HG03045 (cell line): Measurements from ENCODE around the gene NFIC.
"Not testable (repeated sequence)": the region's sequence is repeated elsewhere in the genome, so short reads cannot be mapped to it uniquely, and the experiment has no call there.

Experiments
- ATAC-seq: cut with Tn5 transposase; IDR thresholded peaks from one replicate; pipeline ENCODE4 v1.9.1; 2021; ENCODE audit warnings: mild to moderate bottlenecking, moderate library complexity; ENCODE audit not compliant: unreplicated experiment

Gene NFIC

DNA sequence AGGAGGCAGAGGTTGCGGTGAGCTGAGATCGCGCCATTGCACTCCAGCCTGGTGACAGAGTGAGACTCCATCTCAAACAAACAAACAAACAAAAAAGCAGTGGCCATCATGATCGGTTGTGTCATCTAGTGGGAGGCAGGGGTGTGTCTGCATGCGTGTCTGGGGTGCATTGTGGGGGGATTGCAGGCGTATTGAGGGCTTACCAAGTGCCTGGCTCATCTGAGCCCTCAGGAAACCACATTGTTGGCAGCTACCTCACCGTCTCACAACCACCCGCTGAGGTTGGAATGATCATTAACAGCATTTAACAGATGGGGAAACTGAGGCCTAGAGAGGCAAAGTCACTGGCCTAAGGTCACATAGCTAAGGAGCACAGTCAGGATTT lies 30.5 kb downstream of the NFIC start:
- no peak for ATAC-seq

DNA sequence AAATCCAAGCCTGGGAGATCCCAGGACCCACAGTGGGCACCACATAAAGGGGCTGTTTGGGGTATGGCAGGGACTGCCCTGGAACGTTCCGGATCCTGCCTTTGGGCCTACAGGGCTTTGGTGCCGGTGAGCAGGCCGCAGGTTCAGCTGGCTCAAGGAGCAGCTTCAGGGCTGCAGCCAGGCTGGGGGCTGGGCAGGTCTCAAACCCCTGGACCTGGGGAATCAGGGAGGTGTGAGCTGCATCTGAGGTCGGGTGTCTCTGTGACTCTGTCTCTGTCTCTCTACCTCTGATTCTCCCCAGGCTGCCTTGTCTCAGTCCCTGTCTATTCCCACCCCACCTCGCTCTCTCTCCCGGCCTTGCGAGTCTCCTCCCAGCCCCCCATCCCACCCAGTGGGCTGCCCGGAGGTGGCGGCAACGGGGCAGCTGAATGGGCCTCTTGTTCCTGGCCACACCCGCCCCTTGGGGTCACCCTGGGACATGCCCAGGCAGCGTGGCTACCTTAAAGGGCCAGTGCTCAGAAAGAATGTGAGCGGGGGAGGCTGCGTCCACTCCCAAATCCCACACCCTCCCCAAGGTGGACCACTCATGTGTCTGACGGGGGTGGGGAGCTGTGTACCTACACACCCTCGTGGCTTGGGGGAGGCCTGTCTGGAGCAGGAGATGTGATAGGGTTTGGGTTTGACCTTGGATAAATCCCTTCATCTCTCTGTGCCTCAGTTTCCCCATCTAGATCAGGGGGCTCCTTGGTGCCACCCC lies 31.1 kb downstream of the NFIC start:
- ATAC-seq, result no peak

DNA sequence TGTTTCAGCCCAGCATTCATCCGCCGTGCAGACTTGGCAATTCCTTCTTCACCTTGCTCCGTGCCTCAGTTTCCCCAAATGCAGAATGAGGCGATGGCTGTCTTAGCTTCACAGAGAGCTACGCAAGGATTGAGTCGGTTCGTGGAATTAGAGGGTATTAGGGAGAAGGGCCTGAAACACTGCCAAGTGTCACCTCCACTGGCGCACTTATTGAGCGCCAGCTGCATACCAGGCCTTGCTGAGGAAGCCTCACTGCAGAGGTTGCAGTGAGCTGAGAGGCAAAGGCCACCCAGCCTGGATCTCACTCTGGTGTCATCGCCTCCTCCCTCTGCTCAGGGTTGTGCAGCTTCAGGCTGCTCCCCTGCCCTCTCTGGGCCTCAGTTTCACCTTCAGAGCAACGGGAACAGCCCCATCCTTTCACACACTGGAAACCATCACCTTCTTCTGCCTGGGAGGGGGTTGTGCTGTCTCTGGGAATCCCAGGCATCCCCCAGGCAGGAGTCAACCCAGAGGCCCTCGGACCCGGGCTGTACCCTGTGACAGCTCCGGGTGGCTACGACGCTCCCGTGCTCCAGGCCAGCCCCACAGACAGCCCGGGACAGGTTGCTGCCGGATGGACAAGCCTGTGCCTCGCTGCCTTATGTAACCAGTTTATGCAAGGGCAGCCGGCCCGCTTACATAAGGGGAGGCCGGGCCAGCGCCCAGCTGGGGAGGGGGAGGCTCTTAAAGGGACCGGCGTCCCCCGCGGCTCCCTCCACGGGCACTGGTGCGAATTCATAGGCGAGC lies 31.9 kb downstream of the NFIC start:
- ATAC-seq, result no peak

DNA sequence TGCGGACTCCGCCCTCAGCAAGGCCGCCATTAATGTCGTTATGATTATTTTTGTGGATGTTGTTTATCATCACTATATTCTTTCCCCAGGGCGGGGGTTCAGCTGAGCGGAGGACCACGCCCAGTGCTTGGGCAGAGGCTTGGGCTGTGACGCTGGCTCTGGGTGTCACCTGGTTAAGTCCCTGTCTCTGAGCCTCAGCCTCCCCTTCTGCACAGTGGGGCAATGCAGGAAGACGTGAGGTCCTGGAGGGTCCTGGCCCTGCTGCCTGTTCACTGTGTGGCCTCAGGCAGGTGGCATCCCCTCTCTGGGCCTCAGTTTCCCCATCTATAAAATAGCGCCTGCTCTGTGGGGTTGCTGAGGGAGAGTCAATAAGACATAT lies 32.5 kb downstream of the NFIC start:
- no peak for ATAC-seq

DNA sequence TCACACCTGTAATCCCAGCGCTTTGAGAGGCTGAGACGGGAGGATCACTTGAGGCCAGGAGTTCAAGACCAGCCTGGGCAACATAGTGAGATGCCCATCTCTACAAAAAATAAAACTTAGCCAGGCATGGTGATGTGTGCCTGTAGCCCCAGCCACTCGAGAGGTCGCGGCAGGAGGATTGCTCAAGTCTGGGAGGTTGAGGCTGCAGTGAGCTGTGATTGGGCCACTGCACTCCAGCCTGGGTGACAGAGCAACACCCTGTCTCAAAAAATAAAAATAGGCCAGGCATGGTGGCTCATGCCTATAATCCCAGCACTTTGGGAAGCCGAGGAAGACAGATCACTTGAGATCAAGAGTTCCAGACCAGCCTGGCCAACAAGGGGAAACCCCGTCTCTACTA lies 32.9 kb downstream of the NFIC start:
- ATAC-seq, result not testable (repeated sequence)

DNA sequence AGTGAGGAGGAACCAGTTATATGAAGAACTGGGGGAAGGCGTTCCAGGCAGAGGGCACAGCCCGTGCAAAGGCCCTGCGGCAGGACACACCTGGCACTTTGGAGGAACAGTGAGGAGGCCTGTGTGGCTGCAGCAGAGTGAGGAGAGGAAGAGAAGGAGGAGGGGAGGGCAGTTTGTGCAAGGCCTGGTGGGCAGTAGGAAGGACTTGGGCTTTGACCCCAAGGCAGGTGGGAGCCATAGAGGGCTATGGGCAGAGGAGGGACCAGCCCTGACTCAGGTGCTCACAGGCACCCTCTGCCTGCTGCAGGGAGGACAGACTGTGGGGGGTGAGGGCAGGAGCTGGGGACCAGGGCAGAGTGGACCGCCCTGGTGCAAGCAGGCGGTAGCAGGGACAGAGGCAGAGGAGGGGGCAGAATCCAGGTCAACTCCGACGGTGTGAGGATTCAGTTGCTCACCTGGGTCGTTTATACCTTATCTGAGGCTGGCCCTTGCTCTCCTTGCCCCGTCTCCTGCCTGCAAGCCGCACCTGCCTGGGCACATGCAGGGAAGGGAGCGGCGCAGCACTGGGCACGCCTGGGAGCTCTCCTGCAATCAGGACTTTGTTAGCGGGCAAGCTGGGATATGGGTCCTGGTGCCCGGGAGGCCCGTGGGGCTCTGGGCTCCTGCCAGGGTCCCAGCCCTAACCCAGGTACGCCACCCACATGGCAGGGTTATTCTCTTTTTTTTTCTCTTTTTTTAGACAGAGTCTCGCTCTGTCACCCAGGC lies 34.8 kb downstream of the NFIC start:
- no peak for ATAC-seq

DNA sequence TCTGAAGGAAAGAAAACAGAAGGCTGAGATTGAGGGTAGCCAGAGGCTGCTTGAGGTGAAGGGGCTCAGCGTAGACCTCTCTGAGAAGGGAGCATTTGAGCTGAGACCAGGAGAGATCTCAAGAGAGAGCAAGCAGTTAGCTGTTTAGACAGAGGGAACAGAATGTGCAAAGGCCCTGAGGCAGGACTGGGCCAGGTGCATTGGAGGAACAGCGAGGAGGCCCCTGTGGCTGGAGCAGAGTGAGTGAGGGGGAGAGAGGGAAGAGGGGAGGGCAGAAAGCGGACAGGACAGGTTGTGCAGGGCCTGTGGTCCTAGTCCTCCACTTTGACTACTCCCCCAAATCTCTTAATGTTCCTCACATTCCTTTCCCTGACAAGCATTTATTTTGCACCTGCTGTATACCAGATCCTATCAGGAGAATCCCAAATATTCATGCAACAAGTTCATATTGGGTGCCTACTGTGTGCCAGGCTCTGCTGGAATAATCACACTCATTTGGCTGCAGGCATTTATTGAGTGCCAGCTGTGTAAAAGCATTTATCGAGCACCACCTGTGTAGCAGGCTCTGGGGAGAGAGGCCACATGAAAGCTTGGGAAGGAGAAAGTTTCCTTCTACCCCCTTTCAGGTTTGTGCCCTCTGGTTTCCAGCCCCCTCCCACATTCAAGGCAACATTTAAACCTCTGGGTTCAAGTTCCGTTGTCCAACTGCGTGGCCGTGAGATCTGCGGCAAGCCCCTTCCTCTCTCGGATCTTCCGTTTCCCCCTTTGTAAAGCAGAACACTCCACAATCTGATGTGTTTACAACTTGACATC lies 36.5 kb downstream of the NFIC start:
- no peak for ATAC-seq

DNA sequence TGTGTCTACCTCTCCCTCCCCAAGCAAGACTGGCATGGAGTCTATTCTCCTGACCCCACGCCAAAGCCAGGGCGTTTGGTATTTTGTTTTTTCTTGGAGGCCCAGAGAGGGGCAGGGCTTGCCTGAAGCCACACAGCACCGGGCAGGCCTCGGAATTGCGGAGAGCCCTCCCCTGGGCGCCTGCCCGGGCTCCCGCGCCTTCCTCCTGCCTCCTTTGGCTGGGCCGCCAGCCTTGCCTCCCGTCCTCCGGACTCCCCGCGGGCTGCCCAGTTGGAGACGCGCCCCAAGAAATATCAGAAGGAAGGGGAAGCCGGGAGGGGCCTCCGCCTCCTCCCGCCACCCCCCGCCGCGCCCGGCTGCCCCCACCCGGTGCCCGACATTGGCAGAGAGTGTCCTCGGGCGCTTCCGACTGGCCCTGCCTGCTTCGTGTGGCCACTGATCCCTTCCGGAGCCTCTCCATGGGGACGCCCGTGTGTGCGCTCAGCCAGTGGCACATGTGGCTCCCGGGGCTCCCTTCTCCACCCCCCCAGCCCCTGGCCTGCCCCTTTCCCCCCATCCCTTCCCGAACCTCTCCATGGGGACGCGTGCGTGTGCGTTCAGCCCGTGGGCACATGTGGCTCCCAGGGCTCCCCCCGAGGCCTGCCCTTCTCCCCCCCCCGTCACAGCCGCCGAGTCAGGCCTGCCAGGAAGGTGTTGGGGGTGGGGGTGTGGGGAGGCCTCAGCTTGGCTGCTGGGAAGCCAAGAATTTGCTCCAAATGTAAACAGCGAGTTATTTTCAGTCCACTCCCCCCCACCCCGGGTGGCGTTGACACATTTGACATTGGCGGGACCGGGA lies 37.3 kb downstream of the NFIC start:
- ATAC-seq, result no peak

DNA sequence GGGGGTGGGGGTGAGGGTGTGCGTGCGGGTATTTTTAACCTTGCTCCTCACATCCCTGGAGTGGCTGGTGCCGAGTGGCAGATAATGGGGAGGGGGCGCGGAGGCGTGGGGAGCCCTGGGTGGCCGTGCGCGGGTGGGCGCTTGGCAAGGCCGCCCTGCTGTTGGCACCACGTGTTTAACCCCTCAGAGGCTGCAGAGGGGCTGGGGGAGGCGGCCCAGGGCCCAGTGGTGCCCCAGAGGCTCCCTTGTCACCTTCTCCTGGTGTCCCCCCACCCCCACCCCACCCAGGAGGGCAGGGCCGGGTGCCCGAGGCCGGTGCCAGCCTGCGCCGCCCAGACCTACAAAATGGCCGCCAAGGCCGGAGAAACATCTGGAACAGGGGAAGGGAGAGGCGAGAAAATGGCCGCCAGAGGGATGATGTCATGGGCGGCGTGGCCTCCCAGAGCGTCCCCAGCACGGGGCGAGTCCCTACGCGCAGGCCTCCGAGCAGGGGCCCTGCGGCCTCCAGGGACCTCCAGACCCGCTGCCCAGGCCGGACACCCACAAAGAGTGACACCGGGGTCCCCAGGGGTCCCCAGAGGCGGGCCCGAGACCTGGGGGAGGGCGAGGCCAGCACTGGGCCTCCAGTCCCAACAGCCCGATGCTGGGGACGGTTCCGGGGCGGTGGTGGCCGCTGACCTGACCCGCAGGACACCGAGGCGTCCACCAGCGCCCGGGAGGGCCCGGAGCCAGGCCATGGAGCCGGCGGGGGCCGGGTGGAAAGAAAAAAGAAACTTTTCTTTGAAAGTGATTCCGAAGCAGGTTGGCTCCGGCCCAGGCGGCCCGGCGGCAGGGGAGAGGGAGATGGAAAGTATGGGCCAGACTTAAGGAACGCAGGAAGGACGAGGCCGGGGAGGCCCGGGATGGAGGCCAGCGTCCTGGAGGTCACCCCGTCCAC lies 38.2 kb downstream of the NFIC start:
- no peak for ATAC-seq

DNA sequence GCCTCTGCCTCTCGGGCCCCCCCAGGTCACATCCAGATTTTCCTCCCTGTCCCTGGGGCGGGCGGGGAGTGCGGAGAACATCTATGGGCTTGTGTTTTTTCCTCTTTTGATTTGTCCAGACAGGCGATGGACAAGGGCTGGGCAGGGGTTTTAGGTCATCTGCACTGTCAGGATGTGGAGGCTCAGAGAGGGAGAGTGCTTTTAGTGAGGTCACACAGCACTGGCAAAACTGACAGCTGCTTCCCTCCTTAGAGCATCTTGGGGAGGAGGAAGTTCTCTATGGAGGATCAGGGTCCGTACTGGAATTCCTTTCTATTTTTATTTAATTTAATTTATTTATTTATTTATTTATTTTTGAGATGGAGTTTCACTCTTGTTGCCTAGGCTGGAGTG lies 38.9 kb downstream of the NFIC start:
- no peak for ATAC-seq

DNA sequence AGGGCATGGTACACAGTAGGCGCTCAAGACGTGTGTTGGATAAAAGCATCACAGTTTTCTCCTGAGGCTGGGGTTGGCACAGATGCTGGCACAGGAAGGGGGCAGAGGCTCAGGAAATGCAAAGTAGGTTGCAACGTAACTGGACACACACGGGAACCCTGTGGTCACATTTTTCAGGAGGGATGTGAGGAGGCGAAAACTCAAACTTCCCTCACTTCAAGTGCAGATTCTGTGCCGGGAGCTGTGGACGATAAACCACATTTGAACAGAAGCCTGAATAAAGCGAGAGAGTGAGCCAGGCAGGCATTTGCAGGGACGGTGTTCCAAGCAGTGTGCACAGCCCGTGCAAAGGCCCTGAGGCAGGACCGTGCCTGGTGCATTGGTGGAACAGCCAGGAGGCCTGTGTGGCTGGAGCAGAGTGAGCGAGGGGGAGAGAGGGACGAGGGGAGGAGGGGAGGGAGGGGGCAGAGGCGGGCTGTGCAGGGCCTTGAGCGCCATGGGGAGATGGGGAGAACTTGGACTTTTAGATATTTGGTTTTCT lies 40.3 kb downstream of the NFIC start:
- no peak for ATAC-seq

DNA sequence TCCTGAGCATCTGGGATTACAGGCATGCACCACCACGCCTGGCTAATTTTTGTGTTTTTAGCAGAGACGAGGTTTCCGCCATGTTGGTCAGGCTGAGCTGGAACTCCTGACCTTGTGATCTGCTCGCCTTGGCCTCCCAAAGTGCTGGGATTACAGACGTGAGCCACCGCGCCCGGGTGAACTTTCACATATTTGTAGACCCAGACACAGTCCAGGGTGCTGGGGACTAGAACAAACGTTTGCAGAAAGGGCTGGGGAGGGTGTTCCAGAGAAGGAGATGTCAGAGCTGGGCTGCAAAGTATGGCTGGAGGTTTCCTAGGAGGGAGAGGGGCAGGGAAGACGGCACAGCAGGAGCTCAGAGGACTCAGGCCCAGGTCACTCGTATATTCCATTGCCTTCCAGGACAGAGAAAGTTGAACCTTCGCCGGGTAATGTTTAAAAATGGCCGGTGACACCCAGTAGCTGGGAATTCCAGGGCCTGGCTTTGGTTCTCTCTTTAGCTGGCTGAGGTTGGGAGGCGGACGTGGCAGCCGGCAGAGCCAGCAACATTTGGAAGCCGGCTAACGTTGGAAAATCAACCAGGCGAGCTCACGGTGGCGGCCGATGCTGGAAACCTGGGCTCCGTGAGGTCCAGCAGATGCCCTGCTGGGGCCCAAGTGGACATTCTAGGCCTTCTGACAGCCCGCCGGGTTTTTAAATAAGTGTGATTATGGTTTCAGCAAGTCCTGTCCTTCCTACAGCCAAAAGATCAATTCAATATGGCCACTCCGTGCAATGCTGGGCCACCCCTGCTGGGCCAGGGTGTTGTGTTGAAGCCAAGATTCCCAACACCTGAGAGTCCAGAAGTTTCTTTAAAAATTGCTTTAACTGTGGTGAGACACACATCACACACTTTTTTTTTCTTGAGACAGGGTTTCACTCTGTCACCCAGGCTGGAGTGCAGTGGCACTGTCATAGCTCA lies 41.5 kb downstream of the NFIC start:
- ATAC-seq, result no peak

DNA sequence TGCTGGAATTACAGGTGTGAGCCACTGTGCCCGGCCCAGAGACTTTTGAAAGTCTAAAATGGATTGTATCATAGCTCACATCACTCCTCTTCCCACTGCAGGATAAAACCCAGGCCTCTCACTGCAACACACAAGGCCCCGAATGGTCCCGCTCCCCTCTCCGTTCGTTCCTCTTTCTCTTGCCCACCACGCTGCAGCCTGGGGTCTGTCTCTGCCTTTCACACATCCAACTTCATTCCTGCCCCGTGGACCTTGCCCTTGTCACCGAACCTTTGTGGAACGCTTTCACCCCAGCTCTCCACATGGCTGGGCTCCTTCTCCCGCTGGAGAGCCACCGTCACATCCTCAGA lies 42.6 kb downstream of the NFIC start:
- no peak for ATAC-seq

DNA sequence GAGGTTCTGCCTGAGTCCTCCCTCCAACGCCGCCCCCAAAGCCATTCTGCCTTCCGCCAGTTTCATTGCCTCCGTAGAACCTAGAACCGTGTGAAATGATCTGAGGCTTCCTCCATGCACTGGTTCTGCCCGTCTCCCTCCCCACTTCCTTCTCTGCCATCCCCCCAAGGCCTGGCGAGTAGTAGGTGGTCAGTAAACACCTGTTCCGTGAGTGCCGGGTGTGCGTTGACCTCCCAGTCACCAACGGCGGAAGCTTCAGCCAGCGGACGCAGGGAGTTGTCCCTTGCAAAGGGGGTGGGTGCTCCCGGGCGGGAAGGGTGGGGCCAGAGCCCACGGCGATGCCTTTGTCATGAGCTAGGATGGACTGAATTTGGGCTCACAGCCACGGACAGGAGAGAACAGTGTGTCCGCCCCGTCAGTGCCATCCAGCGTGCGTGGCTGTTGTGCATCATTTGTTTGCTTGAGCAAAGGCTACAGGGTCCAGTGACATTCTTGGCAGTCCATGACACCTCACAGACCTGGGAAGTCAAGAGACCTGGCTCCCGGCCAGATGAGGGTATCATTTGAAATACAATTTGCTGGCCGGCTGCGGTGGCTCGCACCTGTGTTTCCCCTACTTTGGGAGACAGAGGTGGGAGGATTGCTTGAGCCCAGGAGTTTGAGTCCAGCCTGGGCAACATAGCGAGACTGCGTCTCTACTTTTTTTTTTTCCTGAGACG lies 43.1 kb downstream of the NFIC start:
- no peak for ATAC-seq

DNA sequence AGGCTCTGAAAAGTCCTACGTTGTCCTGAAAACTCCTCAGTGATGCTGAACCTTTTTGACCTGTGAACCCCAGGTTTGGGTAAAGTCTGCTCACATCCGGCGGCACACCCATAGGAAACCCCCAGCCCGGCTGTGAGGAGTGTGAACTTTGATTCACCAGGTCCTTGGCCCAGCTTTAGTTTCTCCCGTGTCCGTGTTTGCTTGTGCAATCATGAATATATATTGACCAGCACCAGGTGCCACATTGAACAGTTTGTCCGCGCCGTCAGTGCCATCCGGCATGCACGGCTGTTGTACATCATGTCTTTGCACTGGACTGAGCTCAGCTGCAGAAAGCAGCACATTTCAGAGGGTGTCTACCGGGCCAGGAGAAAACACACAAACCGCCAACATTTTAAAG lies 45.3 kb downstream of the NFIC start:
- ATAC-seq, result no peak

DNA sequence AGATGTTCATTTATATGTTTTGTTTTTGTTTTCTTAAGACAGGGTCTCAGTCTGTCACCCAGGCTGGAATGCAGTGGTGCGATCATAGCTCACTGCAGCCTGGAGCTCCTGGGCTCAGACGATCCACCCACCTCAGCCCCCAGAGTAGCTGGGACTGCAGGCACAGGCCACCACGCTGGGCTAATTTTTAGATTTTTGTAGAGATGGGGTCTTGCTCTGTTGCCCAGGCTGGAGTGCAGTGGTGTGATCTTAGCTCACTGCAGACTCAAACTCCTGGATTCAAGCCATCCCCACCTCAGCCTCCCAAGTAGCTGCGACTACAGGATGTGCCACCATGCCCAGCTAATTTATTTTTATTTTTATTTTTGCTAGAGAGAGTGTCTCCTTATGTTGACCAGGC lies 45.7 kb downstream of the NFIC start:
- ATAC-seq, result no peak

DNA sequence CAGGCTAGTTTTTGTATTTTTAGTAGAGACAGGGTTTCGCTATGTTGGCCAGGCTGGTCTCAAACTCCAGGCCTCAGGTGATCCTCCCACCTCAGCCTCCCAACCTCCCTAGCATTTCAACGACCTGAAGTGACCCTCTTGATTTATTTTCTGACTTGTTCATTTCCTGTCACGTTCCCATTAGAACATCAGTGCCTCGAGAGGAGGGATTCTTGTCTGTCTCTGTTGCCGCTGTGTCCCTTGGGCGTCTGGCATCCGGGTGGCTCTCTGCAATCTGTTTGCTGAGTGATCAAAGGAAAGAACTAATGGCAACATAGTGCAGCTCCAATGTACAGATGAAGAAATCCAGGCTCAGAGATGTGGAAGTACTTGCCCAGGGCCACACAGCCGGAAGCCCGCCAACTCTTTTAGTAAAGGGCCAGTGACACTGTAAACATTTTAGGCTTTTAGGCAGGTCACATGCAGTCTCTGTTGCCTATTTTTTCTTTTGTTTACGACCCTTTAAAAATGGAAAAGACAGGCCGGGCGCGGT lies 47.5 kb downstream of the NFIC start:
- ATAC-seq, result no peak
